Activated CD4-positive, CD25-positive, alpha-beta regulatory T cell treated with anti-CD3 and anti-CD28 coated beads, Interleukin-2, amount 50 U/mL, for 16 hours (primary cell): ENCODE results near the gene RHOT2.

Source experiments
- DNase-seq: peaks from one replicate; pipeline ENCODE4 v3.0.0-alpha.2; 2020; ENCODE audit warnings: low read depth, low spot score

Gene RHOT2

GRCh38 chr16:714079-714478, 46.1 kb downstream of the RHOT2 start:
- no peak for DNase-seq

DNA sequence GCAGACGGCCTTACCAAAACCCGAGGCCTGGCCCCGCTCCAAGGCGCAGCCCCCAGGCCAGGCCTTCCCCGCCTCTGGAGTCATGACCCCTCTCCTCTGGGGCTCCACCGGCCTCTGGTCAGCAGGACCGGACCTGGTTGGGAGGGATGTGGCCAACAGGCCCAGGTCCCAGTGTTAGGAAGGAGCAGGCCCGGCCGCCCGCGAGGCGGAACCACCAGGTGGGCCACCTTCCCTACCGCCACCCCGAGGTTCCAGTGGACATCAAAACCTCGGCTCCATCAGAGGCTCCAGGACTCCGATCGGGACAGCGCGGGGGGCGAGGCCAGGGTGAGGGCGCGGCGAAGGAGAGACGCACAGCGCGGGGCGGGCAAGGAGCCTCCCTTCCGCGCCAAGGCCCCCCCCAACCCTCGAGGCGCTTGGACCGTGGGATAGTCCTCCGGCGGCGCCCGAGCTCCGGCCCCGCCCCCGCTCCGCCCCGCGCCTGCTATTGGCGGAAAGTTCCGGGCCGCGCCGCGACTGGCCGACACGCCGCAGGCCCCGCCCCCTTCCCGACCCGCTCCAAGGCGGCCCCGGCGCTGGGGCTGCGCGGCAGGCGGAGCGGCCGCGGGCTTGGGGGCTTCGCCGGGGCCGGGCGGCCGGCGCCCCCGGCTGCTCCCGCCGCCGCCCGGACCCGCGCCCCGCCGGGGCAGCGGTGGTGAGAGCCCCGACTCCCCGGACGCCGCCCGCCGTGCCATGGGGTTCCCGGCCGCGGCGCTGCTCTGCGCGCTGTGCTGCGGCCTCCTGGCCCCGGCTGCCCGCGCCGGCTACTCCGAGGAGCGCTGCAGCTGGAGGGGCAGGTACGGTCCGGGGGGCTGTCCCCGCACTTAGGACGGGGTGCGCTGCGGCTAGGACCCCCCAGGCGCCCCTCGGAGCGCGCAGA, 46.9 kb downstream of the RHOT2 start, which contains the start of gene METRN:
TSS of gene METRN (plus strand) at position 561 of the 919 bp plus-strand sequence. CDS start at position 733, 172 bp downstream.
- peak; percentile 77 for DNase-seq

GRCh38 chr16:715477-716199, 47.7 kb downstream of the RHOT2 start:
- DNase-seq = no peak

DNA sequence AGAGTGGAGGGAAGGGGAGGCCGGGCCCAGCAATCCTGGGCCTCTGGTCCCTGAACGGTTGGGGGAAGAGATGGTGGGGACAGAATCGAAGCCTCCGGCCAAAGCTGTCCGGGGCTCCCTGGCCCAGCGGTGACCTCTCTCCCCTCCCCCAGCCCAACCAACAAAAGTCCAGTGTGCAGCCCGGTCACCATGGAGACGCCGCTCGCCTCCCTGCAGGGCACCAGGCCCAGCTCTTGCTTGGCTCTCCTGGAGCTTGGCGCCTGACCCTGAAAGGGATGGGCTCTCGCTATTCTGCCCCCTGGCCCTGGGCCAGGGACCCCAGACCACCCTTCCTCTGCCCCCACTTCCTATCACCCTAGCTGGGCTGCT, 48.3 kb downstream of the RHOT2 start:
- DNase-seq = no peak

DNA sequence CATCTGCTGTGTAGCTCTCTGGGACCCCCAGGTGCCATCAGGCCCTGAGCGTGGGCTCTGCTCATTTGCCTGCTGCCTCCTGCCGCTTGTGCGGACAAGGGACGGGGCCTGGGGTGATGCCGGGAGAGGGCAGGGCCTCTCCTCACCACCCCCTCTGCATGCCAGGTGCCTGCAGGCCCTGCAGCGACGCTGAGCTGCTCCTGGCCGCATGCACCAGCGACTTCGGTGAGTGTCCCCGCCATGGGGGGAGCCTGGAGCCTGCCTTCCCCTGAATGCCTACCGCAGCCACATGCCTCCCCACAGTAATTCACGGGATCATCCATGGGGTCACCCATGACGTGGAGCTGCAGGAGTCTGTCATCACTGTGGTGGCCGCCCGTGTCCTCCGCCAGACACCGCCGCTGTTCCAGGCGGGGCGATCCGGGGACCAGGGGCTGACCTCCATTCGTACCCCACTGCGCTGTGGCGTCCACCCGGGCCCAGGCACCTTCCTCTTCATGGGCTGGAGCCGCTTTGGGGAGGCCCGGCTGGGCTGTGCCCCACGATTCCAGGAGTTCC, 48.9 kb downstream of the RHOT2 start:
- no peak for DNase-seq

GRCh38 chr16:717450-718245, 49.7 kb downstream of the RHOT2 start:
- no peak for DNase-seq

DNA sequence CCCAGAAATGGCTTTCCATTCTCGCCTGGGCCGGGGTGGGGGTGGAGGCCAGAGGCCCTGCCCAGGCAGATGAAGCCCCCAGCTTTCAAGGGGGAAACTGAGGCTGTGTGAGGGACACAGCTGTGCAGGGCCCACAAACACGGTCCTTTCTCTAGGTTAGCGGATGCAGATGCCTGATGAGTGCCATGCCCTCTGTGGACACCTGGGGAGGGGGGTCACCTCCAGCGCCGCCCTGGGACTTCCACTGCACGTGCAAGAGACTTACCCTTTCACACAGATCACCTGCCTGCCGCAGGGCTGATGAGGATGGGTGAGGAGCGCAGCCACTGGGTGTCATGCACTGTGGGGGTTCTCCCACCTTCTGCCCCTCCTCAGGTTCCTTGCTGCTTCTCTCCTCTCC, 50.5 kb downstream of the RHOT2 start:
- no peak for DNase-seq

DNA sequence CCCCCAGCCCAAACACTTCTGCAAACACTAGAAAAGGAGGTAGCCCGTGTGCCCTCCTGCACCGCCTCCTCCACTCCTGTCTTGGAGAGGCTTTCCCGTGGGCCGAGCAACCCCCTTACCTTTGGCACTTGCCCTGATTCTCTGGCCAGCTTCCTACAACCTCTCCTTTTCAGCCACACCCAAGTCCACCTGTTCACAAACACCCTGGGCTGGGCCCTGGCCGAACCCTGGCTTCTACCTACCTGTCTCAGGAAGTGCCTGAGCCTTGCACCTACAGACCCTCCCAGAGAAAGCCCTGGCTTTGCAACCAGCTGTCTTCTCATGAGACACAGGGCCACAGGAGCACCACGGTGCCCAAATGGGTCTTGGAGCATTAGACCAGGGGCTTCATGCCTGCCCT, 51.0 kb downstream of the RHOT2 start:
- DNase-seq = no peak

DNA sequence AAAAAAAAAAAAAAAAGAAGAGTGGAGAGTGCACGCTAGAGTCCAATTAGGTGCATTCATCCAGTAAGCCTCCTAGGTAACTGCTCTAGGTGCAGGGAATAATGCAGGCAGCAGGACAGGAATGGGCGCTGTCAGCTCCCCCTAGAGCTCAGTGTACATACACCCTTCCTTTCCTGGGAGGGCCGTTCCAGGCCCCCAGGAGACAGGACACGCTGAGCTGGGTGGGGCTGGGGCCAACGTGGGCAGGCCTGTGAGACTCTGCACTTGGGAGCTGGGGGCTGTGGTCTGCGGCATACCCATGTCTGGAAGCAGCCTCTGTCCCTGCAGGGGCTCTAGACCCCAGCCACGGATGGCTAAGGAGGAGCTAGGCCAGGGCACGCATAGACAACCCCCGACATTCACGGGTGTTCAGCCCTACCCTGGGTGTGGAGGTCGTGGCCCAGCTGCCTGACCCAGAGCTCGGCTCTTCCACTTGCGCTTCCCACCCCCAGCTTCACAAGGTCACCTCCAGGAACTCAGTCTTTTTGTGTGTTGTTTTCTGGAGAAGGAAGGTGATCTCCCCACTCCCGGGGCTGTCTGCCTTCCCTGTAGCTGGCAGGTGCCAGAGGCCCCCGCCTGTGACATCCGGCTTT, 52.0 kb downstream of the RHOT2 start:
- no peak for DNase-seq

DNA sequence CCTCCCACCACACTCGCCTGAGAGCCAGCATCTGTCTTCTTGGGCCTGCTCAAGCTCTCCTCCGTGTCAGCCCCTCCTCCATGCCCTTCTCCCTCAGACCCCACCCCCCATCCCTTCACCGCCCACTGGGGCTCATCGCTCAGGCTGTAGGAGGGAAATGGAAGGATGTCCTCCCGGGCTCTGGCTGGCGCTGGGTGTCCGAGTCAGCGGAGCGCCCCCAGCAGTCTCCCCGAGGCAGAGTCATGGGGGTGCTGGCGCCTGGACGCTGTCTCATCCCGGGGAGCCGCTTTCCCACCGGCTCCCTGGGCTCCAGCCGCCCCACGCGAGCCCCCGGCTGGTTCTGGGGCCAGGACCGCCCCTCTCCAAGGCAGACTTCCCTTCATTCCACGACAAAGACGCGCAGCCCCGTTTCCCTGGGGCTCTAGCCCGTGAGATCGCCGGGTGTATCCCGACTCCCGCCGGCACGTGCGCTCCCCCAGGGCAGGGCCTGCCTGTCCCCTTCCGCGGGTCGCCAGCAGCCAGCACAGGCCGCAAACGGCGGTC, 52.6 kb downstream of the RHOT2 start:
- DNase-seq = no peak

GRCh38 chr16:720990-721764, 53.2 kb downstream of the RHOT2 start, which contains the start of gene ANTKMT:
Gene ANTKMT (plus strand): TSS chr16:721146. CDS start chr16:721275, 129 bp downstream.
- peak; percentile 44 for DNase-seq

DNA sequence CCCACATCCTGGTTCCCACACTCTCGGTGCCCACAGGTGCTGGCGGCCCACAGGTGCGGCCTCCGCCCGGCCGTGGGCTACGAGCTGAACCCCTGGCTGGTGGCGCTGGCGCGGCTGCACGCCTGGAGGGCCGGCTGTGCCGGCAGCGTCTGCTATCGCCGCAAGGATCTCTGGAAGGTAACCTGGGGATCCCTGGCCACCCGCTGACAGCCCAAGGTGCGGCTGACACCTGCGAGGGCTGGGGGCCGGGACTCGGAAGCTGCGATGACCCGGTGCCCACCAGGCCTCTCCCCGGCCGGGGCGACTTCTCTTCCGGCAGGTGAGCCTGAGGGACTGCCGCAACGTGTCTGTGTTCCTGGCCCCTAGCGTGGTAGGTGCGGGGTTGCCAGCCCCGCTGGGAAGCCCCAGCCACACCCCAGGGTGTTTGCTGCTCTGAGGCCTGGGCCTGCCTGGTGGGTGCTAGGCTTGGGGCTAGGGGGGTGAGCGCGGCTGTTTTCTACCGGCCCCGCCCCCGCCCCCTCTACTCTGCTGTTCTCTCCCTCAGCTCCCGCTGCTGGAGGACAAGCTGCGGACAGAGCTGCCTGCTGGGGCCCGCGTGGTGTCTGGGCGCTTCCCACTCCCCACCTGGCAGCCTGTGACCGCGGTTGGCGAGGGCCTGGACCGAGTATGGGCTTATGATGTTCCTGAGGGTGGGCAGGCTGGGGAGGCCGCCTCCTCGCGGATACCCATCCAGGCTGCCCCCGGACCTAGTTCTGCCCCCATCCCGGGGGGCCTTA, 54.0 kb downstream of the RHOT2 start:
- DNase-seq = no peak

- DNase-seq = no peak
Measured at GRCh38 chr16:722835-723633, 55.1 kb downstream of the RHOT2 start.

DNA sequence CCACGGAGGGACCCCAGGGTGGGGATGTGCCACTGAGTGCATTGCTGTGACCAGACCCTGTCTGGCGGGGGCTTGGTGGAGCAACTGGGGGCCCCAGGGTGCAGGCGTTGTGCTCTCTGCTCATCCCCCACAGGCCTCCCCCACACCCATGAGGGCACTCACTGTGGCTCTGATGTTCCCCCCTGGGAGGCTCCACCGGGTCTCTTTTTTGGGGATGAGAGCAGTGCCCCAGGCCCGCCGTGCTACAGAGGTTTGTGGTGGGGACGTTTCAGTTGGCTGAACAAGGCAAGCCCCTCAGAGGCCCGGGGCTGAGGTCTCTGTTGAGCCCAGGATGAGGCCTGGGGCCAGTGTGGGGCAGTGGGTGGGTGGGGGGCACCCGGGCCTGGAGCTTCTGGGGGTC, 55.8 kb downstream of the RHOT2 start:
- DNase-seq = no peak
